ENCODE results near the gene DUS4L.

DNA sequence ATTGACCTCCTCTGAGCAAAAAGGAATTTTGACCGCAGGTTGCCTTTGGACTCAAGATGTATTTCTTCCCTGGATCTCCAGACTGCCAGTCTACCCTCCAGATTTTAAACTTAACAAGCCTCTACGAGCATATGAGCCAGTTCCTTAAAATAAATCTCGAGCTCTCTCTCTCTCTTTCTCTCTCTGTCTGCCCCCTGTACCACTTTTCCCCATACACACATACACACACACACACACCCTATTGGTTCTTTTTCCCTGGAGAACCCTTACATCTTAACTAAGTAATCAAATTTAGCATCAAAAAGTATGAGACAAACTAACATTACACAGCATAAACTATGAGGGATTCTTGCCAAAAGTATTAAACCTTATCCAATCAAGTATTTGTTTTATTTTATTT lies 27.6 kb downstream of the DUS4L start:
- no peak for TF ChIP-seq EZH2 (IDR thresholded peaks at IDR 0.05; ENCODE audit: borderline replicate concordance, low read depth, low read length, severe bottlenecking)
- TF ChIP-seq, protein P1, sequence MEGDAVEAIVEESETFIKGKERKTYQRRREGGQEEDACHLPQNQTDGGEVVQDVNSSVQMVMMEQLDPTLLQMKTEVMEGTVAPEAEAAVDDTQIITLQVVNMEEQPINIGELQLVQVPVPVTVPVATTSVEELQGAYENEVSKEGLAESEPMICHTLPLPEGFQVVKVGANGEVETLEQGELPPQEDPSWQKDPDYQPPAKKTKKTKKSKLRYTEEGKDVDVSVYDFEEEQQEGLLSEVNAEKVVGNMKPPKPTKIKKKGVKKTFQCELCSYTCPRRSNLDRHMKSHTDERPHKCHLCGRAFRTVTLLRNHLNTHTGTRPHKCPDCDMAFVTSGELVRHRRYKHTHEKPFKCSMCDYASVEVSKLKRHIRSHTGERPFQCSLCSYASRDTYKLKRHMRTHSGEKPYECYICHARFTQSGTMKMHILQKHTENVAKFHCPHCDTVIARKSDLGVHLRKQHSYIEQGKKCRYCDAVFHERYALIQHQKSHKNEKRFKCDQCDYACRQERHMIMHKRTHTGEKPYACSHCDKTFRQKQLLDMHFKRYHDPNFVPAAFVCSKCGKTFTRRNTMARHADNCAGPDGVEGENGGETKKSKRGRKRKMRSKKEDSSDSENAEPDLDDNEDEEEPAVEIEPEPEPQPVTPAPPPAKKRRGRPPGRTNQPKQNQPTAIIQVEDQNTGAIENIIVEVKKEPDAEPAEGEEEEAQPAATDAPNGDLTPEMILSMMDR (IDR thresholded peaks at IDR 0.05; ENCODE audit: borderline replicate concordance, extremely low read depth, low read length, poor library complexity, severe bottlenecking), result no peak
